Choroid plexus epithelial cell (primary cell): ENCODE measurements around the gene AKT3.

ENCODE experiments used
- DNase-seq: peaks from one replicate; pipeline ENCODE4 v3.0.0-alpha.2; 2010; ENCODE audit warnings: low read depth
- H3K4me3 ChIP-seq: 2 replicates; pipeline ENCODE4 v1.5.1; 2011; ENCODE audit warnings: low read depth, mild to moderate bottlenecking, control low read depth, low read length, moderate library complexity
- CTCF ChIP-seq: conservative IDR thresholded peaks from 2 replicates; pipeline ENCODE4 v1.5.1; 2011; ENCODE audit warnings: low read depth, mild to moderate bottlenecking, control low read depth, inconsistent platforms, low read length, moderate library complexity

Gene AKT3

GRCh38 chr1:243497939-243498681 lies 351.9 kb downstream of the AKT3 start:
- no peak for DNase-seq
- TF ChIP-seq CTCF, result no peak
- no peak overlapping the region for H3K4me3 ChIP-seq

GRCh38 chr1:243496806-243497205 lies 353.2 kb downstream of the AKT3 start:
- H3K4me3 ChIP-seq, result no peak overlapping the region
- no peak for DNase-seq
- TF ChIP-seq CTCF, result no peak

- no peak for TF ChIP-seq CTCF
- no peak for DNase-seq
- no peak overlapping the region for H3K4me3 ChIP-seq
Measured at GRCh38 chr1:243496187-243496646, 353.8 kb downstream of the AKT3 start.

GRCh38 chr1:243495442-243496186 lies 354.4 kb downstream of the AKT3 start:
- H3K4me3 ChIP-seq, result no peak overlapping the region
- TF ChIP-seq CTCF, result no peak
- peak; percentile 81 for DNase-seq

GRCh38 chr1:243494741-243495431 lies 355.2 kb downstream of the AKT3 start:
- no peak for TF ChIP-seq CTCF
- no peak for DNase-seq

GRCh38 chr1:243493156-243494129 lies 356.6 kb downstream of the AKT3 start:
- H3K4me3 ChIP-seq, result no peak overlapping the region
- TF ChIP-seq CTCF, result no peak
- peak; percentile 41 for DNase-seq

More at GRCh38 chr1:243494741-243495431, 355.2 kb downstream of the AKT3 start:
- H3K4me3 ChIP-seq, result no peak overlapping the region
